HG03095 (cell line): ENCODE data around the gene AMZ2.
"Not testable (repeated sequence)": the region's sequence is repeated elsewhere in the genome, so short reads cannot be mapped to it uniquely, and the experiment has no call there.

Experiments
- ATAC-seq: cut with Tn5 transposase; IDR thresholded peaks from one replicate; pipeline ENCODE4 v1.9.1; 2021; ENCODE audit warnings: moderate library complexity; ENCODE audit not compliant: unreplicated experiment

AMZ2 gene, protein sequence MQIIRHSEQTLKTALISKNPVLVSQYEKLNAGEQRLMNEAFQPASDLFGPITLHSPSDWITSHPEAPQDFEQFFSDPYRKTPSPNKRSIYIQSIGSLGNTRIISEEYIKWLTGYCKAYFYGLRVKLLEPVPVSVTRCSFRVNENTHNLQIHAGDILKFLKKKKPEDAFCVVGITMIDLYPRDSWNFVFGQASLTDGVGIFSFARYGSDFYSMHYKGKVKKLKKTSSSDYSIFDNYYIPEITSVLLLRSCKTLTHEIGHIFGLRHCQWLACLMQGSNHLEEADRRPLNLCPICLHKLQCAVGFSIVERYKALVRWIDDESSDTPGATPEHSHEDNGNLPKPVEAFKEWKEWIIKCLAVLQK

DNA sequence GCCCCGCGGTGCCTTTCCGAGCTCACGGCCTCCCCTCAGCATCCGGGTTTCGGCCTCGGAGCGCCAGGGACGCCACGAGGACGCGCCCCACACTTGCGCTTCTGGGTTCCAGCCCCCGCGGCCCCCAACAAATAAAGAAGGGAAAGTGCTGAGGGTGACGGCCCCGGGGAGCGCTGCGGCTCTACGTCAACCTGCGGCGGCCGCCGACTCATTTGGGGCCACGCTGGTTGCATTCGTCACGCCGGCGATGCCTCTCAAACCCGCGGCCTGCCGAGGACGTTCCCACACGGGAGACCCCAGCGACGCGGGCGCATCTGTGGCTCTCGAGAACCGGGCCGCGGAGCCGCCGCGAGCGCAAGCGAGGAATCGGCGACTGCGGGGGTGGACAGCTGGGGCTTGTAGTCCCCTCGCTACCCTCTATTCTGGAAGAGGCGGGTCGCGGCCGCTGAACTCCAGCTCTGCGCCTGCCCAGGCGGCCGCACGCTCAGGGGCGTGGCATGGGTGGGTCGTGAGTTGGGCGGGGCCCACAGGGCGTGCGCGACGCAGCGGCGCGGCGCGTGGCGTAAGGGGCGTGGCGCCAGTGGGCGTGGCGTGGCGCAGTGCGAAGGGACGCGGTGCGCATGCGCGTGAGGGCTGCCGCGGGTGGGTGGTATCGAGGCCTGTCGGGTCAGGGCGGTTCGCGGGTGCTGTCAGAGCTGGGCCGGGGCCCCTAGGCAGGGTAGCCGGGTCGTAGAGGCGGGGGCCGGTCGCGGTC is at the start of gene AMZ2:
TSS of gene AMZ2 (plus strand) at position 599 of the 754 bp plus-strand sequence. CDS start 2,145 bp downstream, outside the sequence.
- peak; percentile 88 for ATAC-seq

DNA sequence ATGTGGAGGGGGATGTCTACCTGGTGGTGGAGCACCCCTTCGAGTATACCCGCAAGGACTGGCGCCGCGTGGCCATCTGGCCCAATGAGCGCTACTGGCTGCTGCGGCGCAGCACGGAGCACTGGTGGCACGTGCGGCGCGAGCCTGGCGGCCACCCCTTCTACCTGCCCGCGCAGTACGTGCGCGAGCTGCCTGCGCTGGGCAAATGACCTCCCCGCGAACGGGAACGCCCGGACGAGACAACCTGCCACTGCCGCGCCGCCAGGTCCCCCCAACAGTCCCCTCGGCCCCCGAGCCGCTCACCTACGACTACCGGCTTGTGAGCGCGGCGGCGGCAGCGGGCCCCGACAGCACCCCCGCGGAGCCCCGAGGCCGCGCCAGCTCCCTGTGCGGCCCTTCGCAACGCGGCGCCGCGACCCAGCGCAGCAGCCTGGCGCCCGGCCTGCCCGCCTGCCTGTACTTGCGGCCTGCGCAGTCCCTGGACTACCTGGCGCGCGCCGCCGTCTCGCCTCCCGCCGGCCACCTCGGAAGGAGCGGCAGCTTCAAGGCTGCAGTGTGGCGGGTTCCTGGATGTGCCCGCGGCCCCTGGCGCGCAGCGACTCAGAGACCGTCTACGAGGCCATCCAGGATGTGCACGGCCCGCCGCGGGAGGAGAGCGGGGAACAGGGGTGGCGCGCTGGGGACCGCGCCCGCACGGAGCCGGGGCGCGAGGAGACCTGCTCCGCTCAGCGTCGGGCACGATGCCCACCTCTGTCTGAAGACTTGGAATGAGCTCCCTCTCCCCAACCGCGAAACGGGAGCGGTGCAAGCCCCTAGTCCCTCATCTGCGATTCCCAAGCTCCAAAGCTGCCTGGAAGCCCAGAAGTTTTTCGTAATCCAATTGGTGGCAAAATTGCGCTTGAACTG is 48.7 kb upstream of the AMZ2 start:
- ATAC-seq = no peak

DNA sequence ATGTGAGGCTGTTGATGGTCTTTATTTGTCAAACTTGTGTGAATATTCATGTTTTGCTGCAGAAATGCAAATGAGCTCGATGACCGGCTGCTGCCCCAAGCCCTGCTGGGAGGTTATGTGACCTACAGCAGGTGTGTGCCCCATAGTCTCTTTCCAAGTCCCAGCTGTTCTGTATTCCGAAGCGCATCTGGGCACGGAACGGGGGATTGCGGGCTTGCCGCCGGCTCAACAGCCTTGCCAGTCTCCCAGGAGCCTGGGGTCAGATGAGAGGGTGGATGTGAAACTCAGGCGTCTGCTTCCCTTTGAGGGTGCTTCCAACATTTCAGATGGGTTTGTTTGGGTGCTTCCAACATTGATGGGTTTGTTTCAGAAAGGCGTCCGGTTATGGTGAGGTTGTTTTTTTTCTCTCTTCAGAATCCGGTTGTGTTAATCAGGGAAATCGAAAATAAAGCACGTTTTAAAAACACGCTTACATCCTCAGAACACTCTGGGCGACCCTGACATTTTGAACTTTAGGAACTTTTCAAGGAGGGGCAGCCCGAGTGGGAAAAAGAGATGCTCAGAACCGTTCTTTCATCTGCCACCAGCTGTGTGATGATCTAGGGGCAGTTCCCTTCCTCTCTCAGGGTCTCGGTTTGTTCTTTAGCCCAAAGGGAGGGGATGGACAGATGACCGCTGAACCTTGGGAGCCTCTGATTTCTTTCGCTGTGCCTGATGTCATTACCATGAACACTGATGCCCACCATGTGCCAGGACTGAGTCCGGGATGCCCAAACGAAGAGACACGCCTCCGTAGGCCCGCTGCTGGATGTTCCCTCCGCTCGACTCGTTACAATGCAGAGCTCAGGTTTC is 47.8 kb upstream of the AMZ2 start:
- no peak for ATAC-seq

DNA sequence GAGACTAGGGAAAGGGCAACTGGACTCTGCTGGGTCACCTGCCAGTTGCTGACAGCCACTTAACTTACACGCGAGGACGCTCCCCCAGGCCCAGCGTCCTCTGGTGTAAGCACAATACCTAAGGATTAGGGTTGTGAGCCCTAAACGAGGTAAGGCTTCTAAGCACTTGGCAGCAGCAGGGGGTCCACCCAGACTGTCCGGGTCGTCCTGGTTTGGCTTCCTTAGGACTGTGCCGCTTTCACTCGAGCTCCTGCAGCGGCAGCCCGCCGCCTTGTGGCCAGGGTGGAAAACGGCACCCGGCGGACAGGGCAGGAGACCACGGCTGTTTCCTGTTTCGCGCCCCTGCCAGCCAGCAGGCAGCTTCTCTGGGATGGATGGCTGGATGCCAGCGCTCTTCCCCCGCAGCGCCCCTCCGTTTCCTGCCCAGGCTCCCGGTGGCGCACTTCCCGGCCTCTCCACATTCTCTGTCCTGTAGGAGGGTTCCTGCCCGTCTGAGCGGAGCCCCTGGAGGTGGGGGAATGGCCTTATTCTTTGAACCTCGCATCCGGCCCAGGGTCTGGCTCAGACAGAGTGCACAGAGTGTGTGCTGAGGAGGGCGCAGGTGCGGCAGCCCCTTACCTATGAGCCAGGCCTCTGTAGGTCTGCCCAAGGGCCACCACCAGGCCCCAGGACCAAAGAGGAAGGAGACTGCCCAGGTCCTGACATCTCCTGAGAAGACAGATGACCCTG is 47.0 kb upstream of the AMZ2 start:
- ATAC-seq = no peak

DNA sequence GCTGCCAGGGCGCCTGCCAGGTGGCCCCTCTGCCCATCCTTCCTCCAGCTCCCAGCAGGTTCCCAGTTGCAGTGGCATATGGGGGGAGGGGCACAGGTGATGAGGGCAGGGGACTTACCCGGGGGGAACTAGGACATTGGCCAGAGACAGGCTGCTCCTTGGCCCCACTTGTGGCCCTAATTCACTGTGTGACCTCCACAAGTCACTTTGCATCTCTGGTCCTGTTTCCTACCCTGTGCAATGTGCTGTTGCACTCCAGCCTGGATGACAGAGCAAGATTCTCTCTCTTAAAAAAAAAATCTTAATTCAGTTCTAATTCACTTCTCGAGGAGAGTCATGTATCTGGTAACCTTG is 46.4 kb upstream of the AMZ2 start:
- ATAC-seq = not testable (repeated sequence)

DNA sequence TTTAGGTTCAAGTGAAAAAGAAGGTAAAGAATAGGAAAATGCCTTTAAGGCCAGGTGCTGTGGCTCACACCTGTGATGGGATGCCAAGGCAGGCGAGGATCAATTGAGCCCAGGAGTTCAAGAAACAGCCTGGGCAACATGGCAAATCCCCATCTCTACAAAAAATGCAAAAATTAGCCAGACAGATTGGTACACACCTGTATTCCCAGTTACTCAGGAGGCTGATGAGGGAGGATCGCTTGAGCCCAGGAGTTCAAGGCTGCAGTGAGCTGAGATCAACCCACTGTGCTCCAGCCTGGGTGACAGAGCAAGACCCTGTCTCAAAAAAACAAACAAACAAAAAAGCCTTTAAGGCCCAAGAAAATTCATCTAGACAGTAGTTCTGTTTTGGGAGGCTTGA is 45.5 kb upstream of the AMZ2 start:
- not testable (repeated sequence) for ATAC-seq

DNA sequence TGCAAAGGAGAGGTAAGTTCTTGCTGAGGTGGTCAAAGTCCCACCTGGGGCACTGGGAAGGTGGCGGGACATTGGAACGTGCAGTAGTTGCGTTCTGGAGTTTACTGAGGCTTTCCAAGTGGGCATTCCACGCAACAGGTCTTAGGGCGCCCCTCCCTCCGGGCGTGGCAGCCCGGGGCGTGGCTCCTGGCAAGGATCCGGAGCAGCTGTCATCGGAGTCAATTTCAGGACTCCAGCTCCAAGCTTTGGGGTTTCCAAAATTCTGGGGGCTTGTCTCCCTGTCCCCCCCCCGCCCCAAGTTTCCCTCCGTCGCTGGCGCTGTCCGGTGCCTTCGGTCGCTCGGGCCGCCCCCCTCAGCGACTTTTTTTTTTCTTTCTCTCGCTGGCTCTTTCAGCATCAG is 43.1 kb upstream of the AMZ2 start:
- no peak for ATAC-seq

DNA sequence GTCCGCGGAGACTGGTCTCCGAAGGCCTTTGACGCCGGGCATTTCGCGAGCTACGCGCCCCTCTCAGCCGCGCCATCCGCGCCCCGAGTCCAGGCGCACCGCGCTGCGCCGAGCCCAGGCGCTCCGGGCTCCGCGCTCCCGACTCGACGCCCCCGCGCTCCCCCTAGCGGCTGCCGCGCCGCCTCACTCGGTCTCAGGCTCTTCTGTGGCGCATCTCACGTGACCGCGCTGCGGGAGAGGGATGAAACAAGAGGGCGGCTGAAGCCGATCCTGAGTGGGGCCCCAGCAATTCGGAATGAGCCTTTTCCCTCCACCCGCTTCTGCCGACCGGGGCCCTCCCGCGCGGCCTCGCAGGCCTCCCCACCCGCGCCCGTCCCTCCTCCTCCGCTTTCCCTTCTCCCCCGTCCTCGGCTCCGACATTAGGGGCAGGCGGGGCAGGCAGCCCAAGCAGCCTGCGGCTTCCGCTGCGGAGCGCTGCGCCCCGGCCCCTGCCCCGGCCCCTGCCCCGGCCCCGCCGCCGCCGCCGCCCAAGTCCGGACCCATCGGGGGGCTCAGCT is 42.5 kb upstream of the AMZ2 start:
- ATAC-seq = peak; percentile 87

DNA sequence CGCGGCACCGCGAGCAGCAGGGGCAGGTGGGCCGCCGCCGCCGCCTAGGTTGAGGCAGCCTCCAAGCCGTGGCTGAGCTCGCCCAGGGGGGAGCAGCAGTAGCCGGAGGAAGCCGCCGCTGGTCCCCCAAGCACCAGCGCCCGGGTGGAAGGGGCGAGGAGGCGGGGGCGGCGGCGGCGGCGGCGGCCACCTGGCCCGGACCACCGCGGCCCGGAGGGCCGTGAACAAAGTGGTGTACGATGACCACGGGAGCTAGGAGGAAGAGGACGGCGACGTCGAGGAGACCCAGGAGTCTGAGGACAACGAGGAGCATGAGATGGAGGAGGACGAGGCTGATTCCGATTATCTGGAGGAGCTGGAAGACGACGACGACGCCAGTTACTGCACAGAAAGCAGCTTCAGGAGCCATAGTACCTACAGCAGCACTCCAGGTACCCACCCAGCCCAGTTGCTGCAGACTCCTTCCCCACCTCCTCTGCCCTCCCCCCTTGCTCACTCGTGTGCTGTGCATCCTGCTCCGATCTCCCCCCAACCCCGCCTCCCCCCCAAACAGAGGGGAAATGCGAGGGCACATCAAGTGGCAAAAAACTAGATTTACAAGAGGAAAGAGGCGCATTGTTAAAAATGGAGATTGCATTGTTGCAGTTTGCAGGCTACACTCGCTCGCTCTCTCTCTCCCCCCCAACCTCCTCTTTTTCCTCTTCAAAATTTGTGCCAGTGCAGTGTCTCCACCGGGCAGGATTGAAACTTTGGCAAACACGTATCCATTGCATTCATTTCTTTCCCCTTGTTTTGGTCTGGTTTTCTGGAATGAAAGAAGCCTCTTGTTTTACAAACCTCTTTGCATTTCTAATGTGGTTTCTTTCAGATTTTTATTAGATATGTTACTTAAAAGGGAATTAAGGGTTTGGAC is 41.8 kb upstream of the AMZ2 start:
- peak; percentile 24 for ATAC-seq

DNA sequence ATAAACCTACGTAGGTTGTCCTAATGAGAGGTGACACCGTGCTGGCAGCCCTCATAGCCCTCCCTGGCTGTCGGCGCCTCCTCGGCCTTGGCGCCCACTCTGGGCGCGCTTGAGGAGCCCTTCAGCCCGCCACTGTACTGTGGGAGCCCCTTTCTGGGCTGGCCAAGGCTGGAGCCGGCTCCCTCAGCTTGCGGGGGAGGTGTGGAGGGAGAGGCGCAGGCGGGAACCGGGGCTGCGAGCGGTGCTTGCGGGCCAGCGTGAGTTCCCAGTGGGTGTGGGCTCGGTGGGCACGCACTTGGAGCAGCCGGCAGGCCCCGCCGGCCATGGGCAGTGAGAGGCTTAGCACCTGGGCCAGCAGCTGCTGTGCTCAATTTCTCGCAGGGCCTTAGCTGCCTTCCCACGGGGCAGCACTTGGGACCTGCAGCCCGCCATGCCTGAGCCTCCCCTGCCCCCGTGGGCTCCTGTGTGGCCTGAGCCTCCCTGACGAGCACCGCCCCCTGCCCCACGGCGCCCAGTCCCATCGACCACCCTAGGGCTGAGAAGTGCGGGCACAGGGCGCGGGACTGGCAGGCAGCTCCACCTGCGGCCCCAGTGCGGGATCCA is 40.1 kb upstream of the AMZ2 start:
- no peak for ATAC-seq

DNA sequence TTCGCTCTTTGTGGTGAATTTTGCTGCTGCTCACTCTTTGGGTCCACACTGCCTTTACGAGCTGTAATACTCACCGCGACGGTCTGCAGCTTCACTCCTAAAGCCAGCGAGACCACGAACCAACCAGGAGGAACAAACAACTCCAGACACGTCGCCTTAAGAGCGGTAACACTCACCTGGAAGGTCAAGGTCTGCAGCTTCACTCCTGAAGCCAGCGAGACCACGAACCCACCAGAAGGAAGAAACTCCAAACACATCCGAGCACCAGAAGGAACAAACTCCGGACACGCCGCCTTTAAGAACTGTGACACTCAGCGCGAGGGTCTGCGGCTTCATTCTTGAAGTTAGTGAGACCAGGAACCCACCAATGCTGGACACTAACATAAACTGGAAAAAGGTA is 39.2 kb upstream of the AMZ2 start:
- not testable (repeated sequence) for ATAC-seq

DNA sequence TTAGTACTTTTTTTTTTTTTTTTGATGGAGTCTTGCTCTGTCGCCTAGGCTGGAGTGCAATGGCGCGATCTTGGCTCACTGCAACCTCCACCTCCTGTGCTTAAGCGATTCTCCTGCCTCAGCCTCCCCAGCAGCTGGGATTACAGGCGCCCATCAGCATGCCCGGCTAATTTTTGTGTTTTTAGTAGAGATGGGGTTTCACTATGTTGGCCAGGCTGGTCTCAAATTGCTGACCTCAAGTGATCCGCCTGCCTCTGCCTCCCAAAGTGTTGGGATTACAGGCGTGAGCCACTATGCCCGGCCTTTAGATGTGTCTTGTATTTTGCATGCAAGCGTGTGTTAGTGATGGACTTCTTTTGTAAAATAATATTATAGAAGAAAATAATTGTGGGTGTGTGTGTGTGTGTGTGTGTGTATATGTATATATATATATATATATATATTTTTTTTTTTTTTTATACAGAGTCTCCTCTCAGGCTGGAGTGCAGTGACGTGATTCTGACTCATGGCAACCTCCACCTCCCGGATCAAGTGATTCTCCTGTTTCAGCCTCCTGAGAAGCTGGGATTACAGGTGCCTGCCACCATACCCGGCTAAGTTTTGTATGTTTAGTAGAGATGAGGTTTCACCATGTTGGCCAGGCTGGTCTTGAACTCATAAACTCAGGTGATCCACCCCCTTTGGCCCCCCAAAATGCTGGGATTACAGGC is 38.5 kb upstream of the AMZ2 start:
- ATAC-seq = not testable (repeated sequence)

DNA sequence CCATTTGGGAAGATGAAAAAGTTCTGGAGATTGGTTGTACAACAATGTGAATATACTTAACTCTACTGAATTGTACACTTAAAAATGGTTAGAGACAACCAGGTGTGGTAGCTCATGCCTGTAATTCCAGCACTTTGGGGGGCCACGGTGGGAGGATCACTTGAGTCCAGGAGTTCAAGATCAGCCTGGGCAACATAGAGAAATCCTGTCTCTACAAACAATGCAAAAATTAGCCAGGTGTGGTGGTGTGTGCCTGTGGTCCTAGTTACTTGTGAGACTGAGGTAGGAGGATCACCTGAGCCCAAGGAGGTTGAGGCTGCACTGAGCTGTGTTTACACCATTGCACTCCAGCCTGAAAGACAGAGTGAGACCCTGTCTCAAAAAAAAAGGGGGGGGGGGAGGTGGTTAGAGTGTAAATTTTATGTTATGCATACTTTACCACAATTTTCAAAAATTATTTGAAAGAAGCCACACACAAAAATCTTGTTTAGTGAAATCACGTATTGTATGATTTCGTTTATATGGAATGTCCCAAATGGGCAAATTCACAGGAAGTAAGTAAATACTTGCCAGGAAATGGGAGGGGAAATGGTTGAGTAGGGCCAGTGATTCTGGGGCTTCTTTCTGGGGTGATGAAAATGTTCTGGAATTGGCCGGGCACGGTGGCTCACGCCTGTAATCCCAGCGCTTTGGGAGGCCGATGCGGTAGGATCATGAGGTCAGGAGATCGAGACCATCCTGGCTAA is 37.1 kb upstream of the AMZ2 start:
- no peak for ATAC-seq

DNA sequence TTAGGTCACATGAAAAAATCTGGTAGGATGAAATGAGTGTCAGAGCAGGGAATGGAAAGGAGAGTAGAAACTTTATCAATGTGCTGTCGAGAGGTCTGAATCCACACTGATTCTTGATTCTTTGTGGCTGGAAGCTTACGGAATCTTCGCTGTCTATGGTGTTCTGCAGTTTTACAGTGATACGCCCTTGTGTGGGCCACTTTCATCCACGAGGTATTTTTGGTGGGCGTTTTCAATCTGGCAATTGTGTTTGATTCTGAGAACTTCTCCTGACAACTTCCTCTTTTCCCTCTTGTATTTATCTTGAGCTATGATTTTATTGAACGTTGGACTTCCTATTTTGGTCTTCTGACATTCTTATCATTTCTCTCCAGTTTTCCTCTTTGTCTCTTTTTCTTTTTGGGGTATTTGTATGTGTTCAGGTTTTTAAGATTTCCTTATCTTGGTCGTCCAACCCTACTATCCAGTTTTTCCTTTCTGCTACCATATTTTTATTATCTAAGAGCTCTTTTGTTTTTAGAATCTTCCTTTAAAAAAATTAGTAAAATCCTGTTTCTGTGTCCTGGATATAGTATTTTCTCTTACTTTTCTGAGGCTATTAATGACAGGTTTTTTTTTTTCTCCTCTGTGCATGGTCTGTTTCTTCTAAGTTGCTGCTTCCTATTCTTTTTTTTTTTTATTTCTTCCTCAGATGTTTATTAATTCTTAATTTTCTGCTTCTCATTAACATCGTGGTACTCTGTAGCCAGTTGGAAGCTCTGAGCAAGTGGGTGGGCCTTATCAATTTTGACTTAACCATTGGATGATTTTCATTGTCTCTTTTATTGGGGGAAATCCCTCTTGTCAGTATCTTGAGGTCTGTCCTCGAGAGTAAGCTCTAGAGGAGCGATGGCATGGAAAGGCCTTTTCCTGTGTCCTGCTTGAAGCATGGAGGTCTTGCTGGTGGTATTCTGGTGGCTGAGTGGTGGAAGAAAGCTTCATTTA is 34.1 kb upstream of the AMZ2 start:
- not testable (repeated sequence) for ATAC-seq

DNA sequence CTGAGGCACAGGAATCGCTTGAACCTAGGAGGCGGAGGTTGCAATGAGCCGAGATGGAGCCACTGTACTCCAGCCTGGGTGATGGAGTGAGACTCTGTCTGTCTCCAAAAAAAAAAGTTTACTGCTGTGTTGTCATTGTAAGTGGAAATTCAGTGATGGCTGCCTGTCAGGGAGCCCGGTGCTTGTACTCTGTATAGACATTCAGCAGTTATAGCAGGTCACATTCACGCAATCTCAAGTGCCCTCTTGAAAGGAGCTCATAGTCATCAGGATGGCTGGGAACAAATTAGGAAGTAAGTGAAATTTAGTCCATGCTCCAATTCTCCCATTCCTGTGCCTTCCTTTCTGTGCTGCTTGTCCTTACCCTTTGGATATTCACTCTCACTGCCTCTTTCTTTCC is 32.4 kb upstream of the AMZ2 start:
- not testable (repeated sequence) for ATAC-seq
